Thoracic aorta (tissue), 2 donors: Measurements from ENCODE around the gene BTF3. TPM values are rescaled to one million over a fixed set of nuclear protein-coding genes. Genes with fewer than 3 reads are reported as not detected.

ENCODE experiments used
- ATAC-seq: fragments of 150-250 bp; one replicate; pipeline ENCODE4 v1.8.0; 2017; ENCODE audit warnings: low read depth; ENCODE audit not compliant: insufficient number of reproducible peaks, low FRiP score
- DNase-seq: peaks from one replicate; pipeline ENCODE4 v3.0.0-alpha.2; 2020; ENCODE audit warnings: low spot score
- H3K27ac ChIP-seq, 2 donors: fragments of 200-600 bp; sonication (generic); 1 replicate in 1 of 2; 2 replicates in 1 of 2; pipeline ENCODE4 v1.5.1; 2016; ENCODE audit warnings: mild to moderate bottlenecking in 2 of 2, moderate library complexity in 2 of 2
- H3K27me3 ChIP-seq: fragments of 200-600 bp; sonication (generic); replicated peaks from 2 replicates; pipeline ENCODE4 v1.6.0; 2016; ENCODE audit warnings: mild to moderate bottlenecking; ENCODE audit not compliant: insufficient read depth
- H3K36me3 ChIP-seq: fragments of 200-600 bp; sonication (generic); one replicate; pipeline ENCODE4 v1.5.1; 2016
- H3K4me1 ChIP-seq, 2 donors: fragments of 200-600 bp; sonication (generic); 1 replicate in 1 of 2; 2 replicates in 1 of 2; pipeline versions ENCODE4 v1.5.1 to v1.6.0; 2016; ENCODE audit warnings: low read depth in 2 of 2, mild to moderate bottlenecking in 1 of 2; ENCODE audit not compliant: control insufficient read depth in 1 of 2
- H3K4me3 ChIP-seq: fragments of 200-600 bp; sonication (generic); 2 replicates; pipeline ENCODE4 v1.5.1; 2016; ENCODE audit warnings: mild to moderate bottlenecking
- H3K9me3 ChIP-seq: fragments of 200-600 bp; sonication (generic); 2 replicates; pipeline ENCODE4 v1.5.1; 2016
- total RNA-seq, 2 donors: library from RNA; depleted of rRNA; stranded (reverse); fragments of >200 nt; gene quantifications; one replicate each; pipeline versions ENCODE4 v1.1.0 to v1.2.3, GENCODE V29; 2016
- TF ChIP-seq, protein P1 (sequence below): fragments of 200-600 bp; sonication (generic); IDR thresholded peaks from one replicate; pipeline ENCODE4 v1.5.1; 2019; ENCODE audit warnings: antibody characterized with exemption

Gene BTF3
- total RNA-seq, 2 donors from 2014 or later, result 250 to 407 TPM

DNA sequence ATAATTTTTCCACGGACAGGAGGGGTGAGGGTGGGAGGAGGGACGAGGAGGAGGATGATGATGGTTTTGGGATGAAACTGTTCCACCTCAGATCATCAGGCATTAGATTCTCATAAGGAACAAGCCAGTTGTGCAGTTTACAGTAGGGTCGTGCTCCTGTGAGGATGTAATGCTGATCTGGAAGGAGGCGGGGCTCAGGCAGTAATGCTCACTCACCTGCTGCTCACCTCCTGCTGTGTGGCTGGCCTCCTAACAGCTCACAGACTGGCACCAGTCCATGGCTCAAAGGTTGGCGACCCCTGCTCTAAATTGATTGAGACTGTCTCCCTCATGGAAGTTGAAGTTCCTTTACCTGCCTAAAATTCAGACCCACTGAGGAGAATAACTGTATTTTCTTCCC, 34.0 kb downstream of the BTF3 start:
- DNase-seq (no peak), ATAC-seq (no peak)
- H3K27me3 ChIP-seq, result no peaks in the 10 kb centered on the region
- no peak overlapping the region for H3K4me3 ChIP-seq
- no peak overlapping the region for H3K27ac ChIP-seq
- no peaks in the 10 kb centered on the region for H3K9me3 ChIP-seq
- no peaks in the 10 kb centered on the region for H3K4me1 ChIP-seq
- no peaks in the 10 kb centered on the region for H3K36me3 ChIP-seq
- TF ChIP-seq, protein P1, sequence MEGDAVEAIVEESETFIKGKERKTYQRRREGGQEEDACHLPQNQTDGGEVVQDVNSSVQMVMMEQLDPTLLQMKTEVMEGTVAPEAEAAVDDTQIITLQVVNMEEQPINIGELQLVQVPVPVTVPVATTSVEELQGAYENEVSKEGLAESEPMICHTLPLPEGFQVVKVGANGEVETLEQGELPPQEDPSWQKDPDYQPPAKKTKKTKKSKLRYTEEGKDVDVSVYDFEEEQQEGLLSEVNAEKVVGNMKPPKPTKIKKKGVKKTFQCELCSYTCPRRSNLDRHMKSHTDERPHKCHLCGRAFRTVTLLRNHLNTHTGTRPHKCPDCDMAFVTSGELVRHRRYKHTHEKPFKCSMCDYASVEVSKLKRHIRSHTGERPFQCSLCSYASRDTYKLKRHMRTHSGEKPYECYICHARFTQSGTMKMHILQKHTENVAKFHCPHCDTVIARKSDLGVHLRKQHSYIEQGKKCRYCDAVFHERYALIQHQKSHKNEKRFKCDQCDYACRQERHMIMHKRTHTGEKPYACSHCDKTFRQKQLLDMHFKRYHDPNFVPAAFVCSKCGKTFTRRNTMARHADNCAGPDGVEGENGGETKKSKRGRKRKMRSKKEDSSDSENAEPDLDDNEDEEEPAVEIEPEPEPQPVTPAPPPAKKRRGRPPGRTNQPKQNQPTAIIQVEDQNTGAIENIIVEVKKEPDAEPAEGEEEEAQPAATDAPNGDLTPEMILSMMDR, result no peak

DNA sequence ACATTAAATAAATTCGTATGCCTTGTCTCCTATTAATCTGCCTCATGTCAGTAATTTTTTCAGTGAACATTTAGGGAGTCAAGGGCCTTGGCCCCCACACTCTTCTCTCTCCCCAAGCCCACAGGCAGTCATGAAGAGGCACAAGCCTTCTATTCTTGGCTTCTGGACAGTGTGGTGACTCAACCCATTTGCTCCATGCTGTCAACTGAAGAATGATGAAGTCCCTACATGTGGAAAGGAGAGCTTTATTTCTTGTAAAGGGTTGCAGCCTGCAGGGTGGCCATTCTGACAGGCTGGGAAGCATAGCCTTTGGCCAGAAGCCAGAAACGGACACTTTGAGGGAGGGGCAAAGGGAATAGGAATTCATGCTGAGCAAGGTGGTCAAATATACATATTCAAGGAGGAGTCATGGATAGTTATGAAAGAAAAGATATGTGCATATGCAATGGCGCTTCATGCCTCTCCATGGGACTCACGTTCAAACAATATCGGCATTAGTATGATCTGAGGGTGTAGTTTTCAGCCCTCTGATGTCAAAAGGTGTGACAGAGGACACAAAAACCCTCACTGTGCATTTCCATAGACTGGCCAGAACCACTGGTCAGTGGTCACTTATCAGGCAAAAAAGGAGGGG, 35.9 kb downstream of the BTF3 start:
- TF ChIP-seq, protein P1, result no peak
- H3K4me3 ChIP-seq, result no peak overlapping the region
- no peak for ATAC-seq

DNA sequence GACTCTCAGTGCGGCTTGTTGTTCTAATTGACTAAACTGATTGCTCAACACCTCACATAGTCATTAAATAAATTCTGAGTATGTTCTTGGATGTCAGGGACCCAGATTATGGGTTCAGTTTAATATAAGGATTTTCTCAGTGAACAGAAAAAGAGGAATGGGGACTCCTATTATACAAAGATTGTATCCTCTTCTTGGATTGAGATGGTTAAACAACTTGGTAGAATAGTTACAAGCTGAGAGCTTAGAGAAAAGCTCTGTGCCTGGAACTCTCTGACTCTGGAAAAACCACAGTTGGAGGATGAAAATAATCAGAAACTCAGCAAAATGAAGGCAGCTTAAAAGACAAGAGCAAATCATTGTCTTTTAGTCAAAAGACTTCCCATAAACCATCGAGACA, 36.7 kb downstream of the BTF3 start:
- TF ChIP-seq, protein P1, result no peak
- H3K36me3 ChIP-seq, result no peaks in the 10 kb centered on the region
- ATAC-seq, result no peak

More for the DNA sequence above, 35.9 kb downstream of the BTF3 start:
- H3K4me1 ChIP-seq, result peaks cover 9 to 13% of the 10 kb centered on the region in 2 donors
- DNase-seq, result no peak
- H3K27me3 ChIP-seq, result no peaks in the 10 kb centered on the region
- H3K36me3 ChIP-seq, result no peaks in the 10 kb centered on the region
- no peaks in the 10 kb centered on the region for H3K9me3 ChIP-seq
- H3K27ac ChIP-seq, result no peak overlapping the region

DNA sequence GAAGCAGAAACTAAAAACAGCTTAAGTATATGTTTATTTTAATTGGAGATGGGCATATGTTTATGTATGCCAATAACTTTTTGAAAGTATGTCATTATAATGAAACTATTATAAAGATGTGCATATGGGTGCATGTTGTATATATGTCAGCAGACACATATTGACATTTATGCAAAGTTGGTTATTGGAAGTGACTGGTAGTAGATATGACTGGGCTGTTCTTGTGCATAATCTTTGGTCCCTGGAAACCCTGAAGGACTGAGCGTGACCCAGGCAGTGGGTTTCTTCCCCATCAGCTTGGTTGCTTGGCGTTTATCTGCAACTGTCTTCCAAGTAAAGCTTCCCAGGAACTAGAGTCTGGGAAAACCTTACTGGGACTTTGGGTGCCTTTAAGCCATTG, 41.5 kb downstream of the BTF3 start:
- ATAC-seq (no peak), DNase-seq (no peak)
- H3K4me1 ChIP-seq, result peaks cover 11 to 44% of the 10 kb centered on the region in 2 donors
- TF ChIP-seq, protein P1, result no peak
- H3K36me3 ChIP-seq, result no peaks in the 10 kb centered on the region
- no peak overlapping the region for H3K27ac ChIP-seq
- H3K9me3 ChIP-seq, result no peaks in the 10 kb centered on the region
- no peaks in the 10 kb centered on the region for H3K27me3 ChIP-seq
- no peak overlapping the region for H3K4me3 ChIP-seq

More for the DNA sequence above, 36.7 kb downstream of the BTF3 start:
- Histone ChIP-seq H3K27me3 (no peaks in the 10 kb centered on the region), H3K27ac (no peak overlapping the region), H3K4me3 (no peak overlapping the region), H3K9me3 (no peaks in the 10 kb centered on the region), H3K4me1 (peaks cover 11 to 21% of the 10 kb centered on the region in 2 donors)
- no peak for DNase-seq

DNA sequence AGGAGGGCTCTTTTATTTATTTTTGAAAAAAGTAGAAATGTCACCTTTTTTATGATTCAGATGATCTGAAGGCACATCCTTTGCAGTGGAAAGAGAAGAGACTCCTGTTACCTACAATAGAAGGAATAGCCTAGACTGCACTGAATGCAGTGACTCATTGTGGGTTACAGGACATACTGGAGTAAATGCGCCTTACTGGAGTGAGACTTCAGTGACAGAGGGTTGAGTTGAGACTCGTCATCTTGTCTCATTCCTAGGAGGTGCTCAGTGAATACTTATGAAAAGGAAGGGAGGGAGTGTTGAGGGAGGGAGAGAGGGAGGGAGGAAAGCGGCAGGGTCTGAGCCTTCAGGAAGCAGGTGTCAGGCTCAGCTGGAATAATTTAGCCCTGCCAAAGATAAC, 42.0 kb downstream of the BTF3 start:
- no peak for DNase-seq
- no peaks in the 10 kb centered on the region for H3K9me3 ChIP-seq
- H3K27ac ChIP-seq, result no peak overlapping the region
- H3K4me3 ChIP-seq, result no peak overlapping the region
- TF ChIP-seq, protein P1, result no peak
- ATAC-seq, result no peak
- no peaks in the 10 kb centered on the region for H3K36me3 ChIP-seq
- H3K4me1 ChIP-seq, result peaks cover 11 to 44% of the 10 kb centered on the region in 2 donors
- no peaks in the 10 kb centered on the region for H3K27me3 ChIP-seq
